IPS DF 4.7 (cell line): ENCODE data around the gene MDM2.

Source experiments
- DNase-seq: peaks from one replicate; pipeline ENCODE4 v3.0.0-alpha.2; 2013; ENCODE audit warnings: low spot score; ENCODE audit errors: extremely low read depth

The MDM2 gene

GRCh38 chr12:68876461-68876860 is 68.5 kb downstream of the MDM2 start:
- no peak for DNase-seq

- no peak for DNase-seq
Observed at GRCh38 chr12:68877583-68877982, 69.6 kb downstream of the MDM2 start.

GRCh38 chr12:68878283-68878682 is 70.3 kb downstream of the MDM2 start:
- DNase-seq, result no peak

- no peak for DNase-seq
Observed at GRCh38 chr12:68878846-68879245, 70.9 kb downstream of the MDM2 start.

- no peak for DNase-seq
Observed at GRCh38 chr12:68880660-68881325, 72.8 kb downstream of the MDM2 start.

- DNase-seq, result no peak
Observed at GRCh38 chr12:68882251-68882964, 74.4 kb downstream of the MDM2 start.

- no peak for DNase-seq
Observed at GRCh38 chr12:68883151-68883550, 75.2 kb downstream of the MDM2 start.

GRCh38 chr12:68884251-68884650 is 76.3 kb downstream of the MDM2 start:
- DNase-seq, result no peak

- no peak for DNase-seq
Observed at GRCh38 chr12:68885381-68885780, 77.4 kb downstream of the MDM2 start.

GRCh38 chr12:68886636-68887572 is 78.9 kb downstream of the MDM2 start:
- DNase-seq, result no peak

- DNase-seq, result no peak
Observed at GRCh38 chr12:68887641-68888040, 79.7 kb downstream of the MDM2 start.

- no peak for DNase-seq
Observed at GRCh38 chr12:68888243-68888642, 80.3 kb downstream of the MDM2 start.

- no peak for DNase-seq
Observed at GRCh38 chr12:68890701-68891113, 82.7 kb downstream of the MDM2 start.

- DNase-seq, result no peak
Observed at GRCh38 chr12:68891141-68891540, 83.2 kb downstream of the MDM2 start.

- DNase-seq, result no peak
Observed at GRCh38 chr12:68893201-68893600, 85.2 kb downstream of the MDM2 start.

GRCh38 chr12:68893741-68894140 is 85.8 kb downstream of the MDM2 start:
- no peak for DNase-seq

GRCh38 chr12:68894276-68894855 is 86.4 kb downstream of the MDM2 start:
- DNase-seq, result no peak

GRCh38 chr12:68896881-68897540 is 89.0 kb downstream of the MDM2 start:
- DNase-seq, result no peak

GRCh38 chr12:68899251-68899771 is 91.3 kb downstream of the MDM2 start:
- DNase-seq, result no peak

- DNase-seq, result no peak
Observed at GRCh38 chr12:68900241-68900640, 92.3 kb downstream of the MDM2 start.
